B cell (primary cell): ENCODE measurements around the gene SMYD2. TPM values are rescaled to one million over a fixed set of nuclear protein-coding genes. Genes with fewer than 3 reads are reported as not detected.

Experiments
- ATAC-seq: fragments of 200-7000 bp; cut with Tn5 transposase; one replicate; pipeline ENCODE4 v1.10.0; 2021; ENCODE audit warnings: low read depth, mild to moderate bottlenecking, moderate number of reproducible peaks, moderate library complexity
- CTCF ChIA-PET: fragments of 350-600 bp; sonication (Branson Sonifier 250); formaldehyde crosslinking; loops from one replicate; lab custom pipeline; 2021; ENCODE audit warnings: antibody characterized with exemption, inconsistent platforms; lab: Charles Lee
- POLR2A ChIA-PET: fragments of 350-600 bp; sonication (Branson Sonifier 250); formaldehyde crosslinking; loops from one replicate; lab custom pipeline; 2021; ENCODE audit warnings: antibody characterized with exemption; lab: Charles Lee
- DNase-seq: peaks from one replicate; pipeline ENCODE4 v3.0.0; 2013
- H2AFZ ChIP-seq: 2 replicates; pipeline ENCODE4 v1.6.1; 2012; ENCODE audit warnings: mild to moderate bottlenecking, low read depth, low read length; ENCODE audit not compliant: insufficient read depth, poor library complexity, severe bottlenecking
- H3K27ac ChIP-seq, 2 donors: 1 replicate in 1 of 2; 2 replicates in 1 of 2; pipeline ENCODE4 v1.5.1; 2012 to 2013; ENCODE audit warnings: low read length in 2 of 2, mild to moderate bottlenecking in 2 of 2, moderate library complexity in 1 of 2
- H3K27me3 ChIP-seq, 4 experiments: fragments of 200-600 bp in 1 of 4; sonication (generic) in 1 of 4; replicated peaks in 1 of 4; 1 replicate in 2 of 4; 2 replicates in 2 of 4; pipeline versions ENCODE4 v1.6.1 to v1.7.0; 2013 to 2016; ENCODE audit warnings: low read length in 3 of 4, mild to moderate bottlenecking in 2 of 4, mixed read lengths in 1 of 4, moderate library complexity in 1 of 4; ENCODE audit not compliant: insufficient read depth in 4 of 4, control insufficient read depth in 3 of 4; ENCODE audit errors: control extremely low read depth in 1 of 4
- H3K36me3 ChIP-seq, 2 experiments: replicated peaks in 1 of 2; 1 replicate in 1 of 2; 2 replicates in 1 of 2; pipeline versions ENCODE4 v1.6.1 to v1.7.1; 2013; ENCODE audit warnings: low read length in 1 of 2; ENCODE audit not compliant: insufficient read depth in 2 of 2, control insufficient read depth in 1 of 2; ENCODE audit errors: control extremely low read depth in 1 of 2, extremely low read depth in 1 of 2
- H3K4me1 ChIP-seq, 2 donors: fragments of 200-600 bp in 1 of 2; sonication (generic) in 1 of 2; 1 replicate in 1 of 2; 2 replicates in 1 of 2; pipeline versions ENCODE4 v1.5.1 to v1.6.1; 2013 to 2017; ENCODE audit warnings: low read length in 2 of 2; ENCODE audit not compliant: control insufficient read depth in 2 of 2, insufficient read depth in 2 of 2
- H3K4me2 ChIP-seq: replicated peaks from 2 replicates; pipeline ENCODE3; 2012; ENCODE audit warnings: mild to moderate bottlenecking, low read depth, low read length; ENCODE audit not compliant: poor library complexity, severe bottlenecking
- H3K4me3 ChIP-seq, 5 experiments: fragments of 200-600 bp in 1 of 5; sonication (generic) in 1 of 5; 1 replicate in 3 of 5; 2 replicates in 2 of 5; pipeline versions ENCODE4 v1.5.1 to v1.7.0; 2011 to 2016; ENCODE audit warnings: low read length in 4 of 5, mild to moderate bottlenecking in 4 of 5, low read depth in 2 of 5, control low read depth in 1 of 5, moderate library complexity in 1 of 5; ENCODE audit not compliant: insufficient read depth in 1 of 5; ENCODE audit errors: control extremely low read depth in 1 of 5, extremely low read depth in 1 of 5
- H3K79me2 ChIP-seq: fragments of 200-600 bp; sonication (generic); one replicate; pipeline ENCODE4 v1.6.0; 2016; ENCODE audit warnings: low read length; ENCODE audit not compliant: control insufficient read depth, insufficient read depth
- H3K9ac ChIP-seq: fragments of 200-600 bp; sonication (generic); 2 replicates; pipeline ENCODE4 v1.6.1; 2017; ENCODE audit warnings: mild to moderate bottlenecking, low read length, moderate library complexity
- H3K9me3 ChIP-seq, 3 donors: one replicate each; pipeline versions ENCODE4 v1.6.1 to v1.7.1; 2013; ENCODE audit warnings: low read length in 2 of 3; ENCODE audit not compliant: control insufficient read depth in 2 of 3, insufficient read depth in 1 of 3; ENCODE audit errors: control extremely low read depth in 1 of 3
- H4K20me1 ChIP-seq: 2 replicates; pipeline ENCODE4 v1.6.0; 2012; ENCODE audit warnings: mild to moderate bottlenecking, low read length; ENCODE audit not compliant: insufficient read depth, control insufficient read depth, poor library complexity, severe bottlenecking
- H3K27ac Mint-ChIP-seq: one replicate; pipeline ENCODE4 v1.8.0; 2021; ENCODE audit warnings: mixed read lengths
- H3K27me3 Mint-ChIP-seq: one replicate; pipeline ENCODE4 v1.8.0; 2021; ENCODE audit warnings: mixed read lengths
- H3K4me1 Mint-ChIP-seq: one replicate; pipeline ENCODE4 v1.8.0; 2021; ENCODE audit warnings: mixed read lengths
- H3K4me3 Mint-ChIP-seq: one replicate; pipeline ENCODE4 v1.8.0; 2021; ENCODE audit warnings: mixed read lengths
- H3K9me3 Mint-ChIP-seq: one replicate; pipeline ENCODE4 v1.8.0; 2022; ENCODE audit warnings: mixed read lengths; ENCODE audit not compliant: insufficient read depth
- EZH2 ChIP-seq: IDR thresholded peaks from 2 replicates; pipeline ENCODE4 v1.6.1; 2012; ENCODE audit warnings: borderline replicate concordance, low read depth, mild to moderate bottlenecking, moderate library complexity, low read length; ENCODE audit not compliant: insufficient read depth, poor library complexity, severe bottlenecking
- WGBS: methylation state at CpG from one replicate; pipeline ENCODE4 v1.1.5; 2013; ENCODE audit warnings: missing lambda C conversion rate; ENCODE audit not compliant: insufficient coverage; 5-methylcytosine and 5-hydroxymethylcytosine counted together
- intact Hi-C: fragments of 100-400 bp; cut with micrococcal nuclease; formaldehyde crosslinking; loops from one replicate; pipeline ENCODE4 v1.10.0; 2022
- polyA plus RNA-seq: library from polyadenylated mRNA; depleted of rRNA; stranded (reverse); fragments of >200 nt; gene quantifications from 2 replicates; pipeline ENCODE4 v1.2.3, GENCODE V29; 2012
- total RNA-seq, 2 donors: library from RNA; stranded (reverse); fragments of 120-200 nt in 1 of 2; gene quantifications; 1 replicate in 1 of 2; 2 replicates in 1 of 2; pipeline versions ENCODE4 v1.2.3 to v1.2.4, GENCODE V29; 2013 to 2022
- TF ChIP-seq, protein P1 (sequence below): fragments of 200-600 bp; IDR thresholded peaks from one replicate; pipeline ENCODE4 v1.8.0; 2022; ENCODE audit warnings: antibody characterized with exemption, mild to moderate bottlenecking

SMYD2 gene
- total and polyA plus RNA-seq, 2 donors (not counting 1 experiment from before 2014, with no cell fraction given) = 21.2 to 29.1 TPM

DNA sequence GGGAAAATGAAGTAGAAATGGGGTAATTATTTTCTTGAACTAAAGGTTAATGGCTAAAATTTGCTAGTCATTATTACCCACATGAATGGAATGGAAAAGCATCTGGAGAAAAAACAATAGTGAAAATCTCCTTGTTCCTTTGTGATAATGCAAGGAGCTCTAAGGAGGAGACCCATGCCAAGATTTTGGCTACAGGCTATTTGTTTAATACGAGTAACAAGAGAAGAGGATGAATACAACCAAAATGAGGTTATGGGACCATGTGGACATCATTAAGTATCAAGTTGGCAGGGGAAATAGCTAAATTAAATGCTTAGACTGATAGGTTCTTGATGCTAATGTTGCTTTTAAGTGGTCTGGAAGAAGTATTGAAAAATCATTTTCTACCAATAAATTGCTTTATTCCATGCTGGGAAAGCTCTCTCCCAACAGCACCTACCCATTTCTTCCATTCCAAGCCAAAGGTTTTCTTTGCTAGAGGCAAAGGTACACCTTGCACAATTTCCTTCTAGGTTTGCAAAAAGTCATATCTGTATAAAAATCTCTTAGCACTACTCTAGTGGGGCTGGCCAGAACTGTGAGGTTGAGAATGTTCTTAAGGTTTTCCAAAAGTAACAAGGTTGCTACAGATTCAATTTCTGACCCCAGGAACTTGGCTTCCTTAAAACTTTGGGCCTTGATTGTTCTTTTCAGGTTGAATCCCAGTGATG, 100.2 kb downstream of the SMYD2 start:
- H3K4me3 Mint-ChIP-seq = no peak overlapping the region
- CTCF ChIA-PET = no interaction called here

More for the DNA sequence above, 100.2 kb downstream of the SMYD2 start:
- no peak overlapping the region for H3K27ac Mint-ChIP-seq
- intact Hi-C loops = no loop called here
- Histone ChIP-seq H3K4me1 (no peaks in the 10 kb centered on the region), H3K9ac (no peak overlapping the region), H3K36me3 (no peaks in the 10 kb centered on the region), H3K4me2 (no peak overlapping the region), H2AFZ (no peak overlapping the region), H3K4me3 (no peak overlapping the region), H4K20me1 (no peaks in the 10 kb centered on the region), H3K27me3 (no peaks in the 10 kb centered on the region), H3K9me3 (no peaks in the 10 kb centered on the region), H3K79me2 (no peaks in the 10 kb centered on the region), H3K27ac (no peak overlapping the region)
- H3K9me3 Mint-ChIP-seq = no peaks in the 10 kb centered on the region
- POLR2A ChIA-PET = no interaction called here
- no peak for ATAC-seq
- TF ChIP-seq EZH2 = no peak
- TF ChIP-seq, protein P1, sequence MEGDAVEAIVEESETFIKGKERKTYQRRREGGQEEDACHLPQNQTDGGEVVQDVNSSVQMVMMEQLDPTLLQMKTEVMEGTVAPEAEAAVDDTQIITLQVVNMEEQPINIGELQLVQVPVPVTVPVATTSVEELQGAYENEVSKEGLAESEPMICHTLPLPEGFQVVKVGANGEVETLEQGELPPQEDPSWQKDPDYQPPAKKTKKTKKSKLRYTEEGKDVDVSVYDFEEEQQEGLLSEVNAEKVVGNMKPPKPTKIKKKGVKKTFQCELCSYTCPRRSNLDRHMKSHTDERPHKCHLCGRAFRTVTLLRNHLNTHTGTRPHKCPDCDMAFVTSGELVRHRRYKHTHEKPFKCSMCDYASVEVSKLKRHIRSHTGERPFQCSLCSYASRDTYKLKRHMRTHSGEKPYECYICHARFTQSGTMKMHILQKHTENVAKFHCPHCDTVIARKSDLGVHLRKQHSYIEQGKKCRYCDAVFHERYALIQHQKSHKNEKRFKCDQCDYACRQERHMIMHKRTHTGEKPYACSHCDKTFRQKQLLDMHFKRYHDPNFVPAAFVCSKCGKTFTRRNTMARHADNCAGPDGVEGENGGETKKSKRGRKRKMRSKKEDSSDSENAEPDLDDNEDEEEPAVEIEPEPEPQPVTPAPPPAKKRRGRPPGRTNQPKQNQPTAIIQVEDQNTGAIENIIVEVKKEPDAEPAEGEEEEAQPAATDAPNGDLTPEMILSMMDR = no peak
- H3K4me1 Mint-ChIP-seq = no peaks in the 10 kb centered on the region
- DNase-seq = no peak
- WGBS = 86% methylated on average over 1 of the region's 1 CpG
- H3K27me3 Mint-ChIP-seq = no peaks in the 10 kb centered on the region
